ENCODE data around the gene CTIF. TPM values are rescaled to one million over a fixed set of nuclear protein-coding genes. Genes with fewer than 3 reads are reported as not detected.

Gene CTIF
- total RNA-seq, 1 donor from 2014 or later = 67.9 TPM

- peaks cover 29% of the 10 kb centered on the region for H3K4me1 Mint-ChIP-seq
- no peak overlapping the region for H3K4me3 Mint-ChIP-seq
- no peaks in the 10 kb centered on the region for H3K36me3 Mint-ChIP-seq
- no peak overlapping the region for H3K27ac Mint-ChIP-seq
- TF ChIP-seq CTCF (IDR thresholded peaks at IDR 0.05; ENCODE audit: unreplicated experiment) = no peak
- H3K27me3 Mint-ChIP-seq (ENCODE audit: low read depth) = no peaks in the 10 kb centered on the region
- no peak for DNase-seq (ENCODE audit: low spot score in 2 of 2, unreplicated experiment in 2 of 2)
- H3K9me3 Mint-ChIP-seq = no peaks in the 10 kb centered on the region
Observed at GRCh38 chr18:48658721-48659120, 119.9 kb downstream of the CTIF start.

GRCh38 chr18:48659188-48660009 lies 120.6 kb downstream of the CTIF start:
- Mint-ChIP-seq H3K27me3 (ENCODE audit: low read depth) (no peaks in the 10 kb centered on the region), H3K4me1 (peaks cover 29% of the 10 kb centered on the region), H3K4me3 (no peak overlapping the region), H3K27ac (no peak overlapping the region), H3K9me3 (no peaks in the 10 kb centered on the region), H3K36me3 (no peaks in the 10 kb centered on the region)
- no peak for TF ChIP-seq CTCF (IDR thresholded peaks at IDR 0.05; ENCODE audit: unreplicated experiment)
- peak in 1 of 2 experiments; percentile 16 for DNase-seq (ENCODE audit: low spot score in 2 of 2, unreplicated experiment in 2 of 2)

DNA sequence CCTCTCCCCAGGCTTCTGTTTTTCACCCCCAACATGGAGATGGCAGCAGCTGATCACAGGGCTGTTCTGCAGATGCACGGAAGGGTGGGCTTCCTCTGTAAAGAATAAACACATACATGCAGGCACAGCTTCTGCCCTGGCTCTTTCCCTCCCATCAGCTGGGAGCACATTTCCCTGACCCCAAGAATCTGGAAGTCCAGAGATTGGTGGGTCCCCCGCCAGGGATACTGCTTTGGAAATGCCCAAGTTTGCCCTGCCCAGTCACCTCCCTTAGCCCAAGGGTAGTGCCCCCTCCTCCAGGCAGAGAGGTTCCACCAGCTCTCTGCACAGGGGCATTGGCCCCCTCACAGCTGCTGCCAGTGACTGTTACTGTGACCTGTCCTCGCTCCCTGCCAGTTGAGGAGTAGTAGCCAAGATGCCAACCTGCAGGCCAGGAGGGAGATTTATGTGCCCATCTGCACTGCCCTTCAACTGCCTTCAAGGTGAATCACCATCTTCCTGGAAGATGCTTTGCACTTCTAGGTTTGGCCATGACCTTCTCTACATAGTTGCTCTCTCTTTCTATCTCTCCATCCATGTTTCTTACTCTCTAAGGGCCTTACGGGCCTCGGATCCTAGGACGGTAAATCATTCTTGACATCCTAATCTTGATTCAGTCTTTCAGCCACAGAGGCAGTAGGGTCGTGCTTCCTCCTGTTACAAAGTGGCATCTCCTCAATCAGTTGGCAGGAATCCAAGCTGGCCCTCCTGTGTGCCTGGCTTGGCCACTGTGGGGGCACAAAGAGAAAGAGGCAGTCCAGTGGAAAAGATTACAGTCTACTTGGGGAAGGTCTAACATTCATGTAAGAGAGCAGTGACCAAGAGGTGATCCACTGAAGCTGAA lies 121.8 kb downstream of the CTIF start:
- no peaks in the 10 kb centered on the region for H3K27me3 Mint-ChIP-seq (ENCODE audit: low read depth)
- peaks cover 3% of the 10 kb centered on the region for H3K9me3 Mint-ChIP-seq
- peak in 1 of 2 experiments; percentile 35 for DNase-seq (ENCODE audit: low spot score in 2 of 2, unreplicated experiment in 2 of 2)
- peaks cover 5% of the 10 kb centered on the region for H3K36me3 Mint-ChIP-seq
- TF ChIP-seq CTCF (IDR thresholded peaks at IDR 0.05; ENCODE audit: unreplicated experiment) = no peak
- H3K4me1 Mint-ChIP-seq = peaks cover 29% of the 10 kb centered on the region
- peak overlapping the region; percentile 93 for H3K27ac Mint-ChIP-seq
- no peak overlapping the region for H3K4me3 Mint-ChIP-seq

GRCh38 chr18:48661421-48661820 lies 122.6 kb downstream of the CTIF start:
- Mint-ChIP-seq H3K27me3 (ENCODE audit: low read depth) (no peaks in the 10 kb centered on the region), H3K36me3 (peaks cover 13% of the 10 kb centered on the region), H3K4me1 (peaks cover 29% of the 10 kb centered on the region), H3K27ac (peak overlapping the region; percentile 93), H3K9me3 (peaks cover 10% of the 10 kb centered on the region), H3K4me3 (no peak overlapping the region)
- DNase-seq (ENCODE audit: low spot score in 2 of 2, unreplicated experiment in 2 of 2) = peak in 1 of 2 experiments; percentile 37
- no peak for TF ChIP-seq CTCF (IDR thresholded peaks at IDR 0.05; ENCODE audit: unreplicated experiment)

DNA sequence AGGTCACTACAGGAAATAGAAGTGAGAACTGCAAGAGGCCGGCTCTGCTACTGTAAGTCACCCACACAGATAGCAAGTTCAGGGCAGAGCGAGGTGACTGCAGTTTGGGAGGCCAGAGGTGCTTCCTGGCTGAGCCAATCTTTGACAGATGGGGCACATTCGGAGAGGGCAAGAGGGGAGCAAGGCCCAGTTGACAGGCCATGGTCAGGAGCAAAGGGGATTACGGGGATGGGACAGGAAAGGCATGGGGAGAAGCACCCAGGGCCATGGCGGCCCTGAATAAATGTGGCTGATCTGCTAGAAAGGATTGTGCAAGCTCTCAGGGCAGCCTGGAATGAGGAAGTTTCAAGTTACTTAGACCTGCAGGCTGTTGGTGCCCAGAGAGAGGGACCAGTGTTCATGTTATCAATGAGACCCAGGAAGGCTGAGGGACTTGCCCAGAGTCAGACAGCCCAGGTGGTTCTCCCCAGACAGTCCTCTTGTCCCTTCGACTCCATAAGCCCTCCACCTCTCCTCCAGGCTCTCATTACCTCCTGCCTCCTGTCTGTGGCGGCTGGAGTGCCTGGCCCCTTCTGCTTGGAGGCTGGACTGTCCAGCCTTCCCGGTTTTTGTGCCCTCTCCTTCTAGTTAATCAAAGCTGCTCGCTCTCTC lies 123.3 kb downstream of the CTIF start:
- no peak for TF ChIP-seq CTCF (IDR thresholded peaks at IDR 0.05; ENCODE audit: unreplicated experiment)
- Mint-ChIP-seq H3K4me3 (no peak overlapping the region), H3K27ac (peak overlapping the region; percentile 93), H3K9me3 (peaks cover 10% of the 10 kb centered on the region), H3K27me3 (ENCODE audit: low read depth) (no peaks in the 10 kb centered on the region), H3K4me1 (peaks cover 29% of the 10 kb centered on the region), H3K36me3 (peaks cover 16% of the 10 kb centered on the region)
- DNase-seq (ENCODE audit: low spot score in 2 of 2, unreplicated experiment in 2 of 2) = peak in 1 of 2 experiments; percentile 40

Data from mesothelial cell of epicardium (in vitro differentiated cells).